Mucosa of gallbladder (tissue), 1 donor: ENCODE measurements around the gene PXYLP1. TPM values are rescaled to one million over a fixed set of nuclear protein-coding genes. Genes with fewer than 3 reads are reported as not detected.

Source experiments
- DNase-seq: peaks from one replicate; pipeline ENCODE4 v3.0.0-alpha.2; 2020; ENCODE audit warnings: low spot score
- total RNA-seq: library from RNA; stranded (reverse); gene quantifications from one replicate; pipeline ENCODE4 v1.2.1, GENCODE V29; 2021
- donor health status: DM: no; HTN: no; CAD: no.

The PXYLP1 gene
- total RNA-seq, 1 donor from 2014 or later = 14.1 TPM

- DNase-seq = no peak
Observed at GRCh38 chr3:141249041-141249440, 17.4 kb downstream of the PXYLP1 start.

DNA sequence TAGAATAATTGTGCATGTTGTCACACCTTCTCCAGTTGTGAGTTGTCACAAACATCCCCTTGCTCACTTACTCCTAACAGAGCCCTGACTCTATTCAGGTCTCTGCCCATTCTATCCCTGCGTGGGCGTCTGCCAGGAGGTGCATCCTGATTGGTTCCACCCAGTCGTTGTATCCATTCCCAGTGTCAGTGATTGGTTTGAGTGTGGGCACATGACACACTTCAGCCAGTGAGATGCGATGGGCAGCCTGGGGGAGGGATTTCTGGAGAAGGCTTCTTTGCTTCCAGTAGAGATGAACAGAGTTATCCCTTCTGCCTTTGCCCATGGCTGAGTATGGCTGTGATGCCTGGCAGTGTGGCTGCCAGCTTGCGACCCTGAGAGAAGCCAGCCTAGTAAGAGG lies 18.7 kb downstream of the PXYLP1 start:
- DNase-seq = no peak

DNA sequence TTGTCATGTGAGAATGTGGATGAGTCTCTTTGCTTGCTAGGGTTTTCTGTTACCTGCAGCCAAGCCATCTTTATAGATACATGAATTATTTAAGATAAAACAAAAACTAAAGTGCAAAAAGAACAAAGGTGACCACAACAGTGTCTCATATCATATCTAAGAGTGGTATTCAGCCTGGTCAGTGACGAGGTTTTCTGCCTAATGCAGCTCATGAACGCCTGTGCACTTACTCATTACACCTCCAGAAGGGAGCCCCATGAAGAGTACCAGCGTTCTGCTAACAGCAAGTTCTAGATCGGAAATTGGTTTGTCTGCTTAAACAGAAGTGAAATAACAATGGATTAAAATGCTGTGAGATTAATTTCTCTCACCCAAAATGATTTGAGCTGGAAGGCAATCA lies 19.2 kb downstream of the PXYLP1 start:
- no peak for DNase-seq

GRCh38 chr3:141253326-141253725 lies 21.7 kb downstream of the PXYLP1 start:
- no peak for DNase-seq

DNA sequence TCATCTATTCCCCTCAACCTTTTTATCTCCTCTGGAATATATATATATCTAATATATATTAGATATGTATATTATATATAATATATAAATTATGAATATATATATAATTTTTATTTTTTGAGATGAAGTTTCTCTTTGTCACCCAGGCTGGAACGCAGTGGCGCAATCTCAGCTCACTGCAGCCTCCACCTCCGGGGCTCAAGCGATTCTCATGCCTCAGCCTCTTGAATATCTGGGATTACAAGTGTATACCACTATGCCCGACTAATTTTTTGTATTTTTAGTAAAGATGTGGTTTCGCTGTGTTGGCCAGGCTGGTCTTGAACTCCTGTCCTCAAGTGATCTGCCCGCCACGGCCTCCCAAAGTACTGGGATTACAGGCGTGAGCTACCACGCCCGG lies 22.2 kb downstream of the PXYLP1 start:
- DNase-seq = no peak

DNA sequence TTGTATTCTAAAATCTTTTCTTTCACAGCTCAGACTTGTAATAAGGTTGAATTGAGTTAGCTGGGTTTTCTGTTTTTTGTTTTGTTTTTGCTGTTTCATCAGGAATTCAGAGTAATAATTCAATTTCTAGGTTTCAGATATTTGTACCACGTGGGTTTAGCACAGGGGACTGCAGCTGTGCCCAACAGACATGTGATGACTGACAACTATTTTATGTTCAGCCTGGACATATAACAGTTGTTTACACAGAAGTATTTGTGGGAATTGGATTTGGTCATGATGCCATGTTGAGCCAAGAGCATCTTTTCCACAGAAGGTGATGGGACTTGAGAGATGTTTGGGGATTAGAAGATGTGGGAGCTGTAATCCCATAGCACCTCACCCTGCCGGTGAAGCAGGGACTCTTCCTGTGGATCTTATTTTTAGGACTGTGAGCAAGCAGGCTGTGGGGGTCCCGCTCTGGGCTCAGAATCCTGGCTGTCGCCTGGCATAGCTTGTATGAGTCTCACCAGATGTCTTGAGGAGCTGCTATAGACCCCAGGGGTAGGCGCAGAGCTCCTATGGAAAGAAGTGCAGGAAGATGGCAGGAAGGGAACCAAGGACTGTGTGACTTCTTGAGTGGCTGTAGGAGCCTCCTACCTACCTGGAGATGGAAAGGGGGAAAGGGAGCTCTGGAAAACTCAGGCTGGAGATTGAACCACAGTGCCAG lies 23.7 kb downstream of the PXYLP1 start:
- no peak for DNase-seq

GRCh38 chr3:141255846-141256261 lies 24.2 kb downstream of the PXYLP1 start:
- DNase-seq = no peak

GRCh38 chr3:141256820-141257219 lies 25.2 kb downstream of the PXYLP1 start:
- no peak for DNase-seq

GRCh38 chr3:141257961-141258360 lies 26.3 kb downstream of the PXYLP1 start:
- DNase-seq = no peak

DNA sequence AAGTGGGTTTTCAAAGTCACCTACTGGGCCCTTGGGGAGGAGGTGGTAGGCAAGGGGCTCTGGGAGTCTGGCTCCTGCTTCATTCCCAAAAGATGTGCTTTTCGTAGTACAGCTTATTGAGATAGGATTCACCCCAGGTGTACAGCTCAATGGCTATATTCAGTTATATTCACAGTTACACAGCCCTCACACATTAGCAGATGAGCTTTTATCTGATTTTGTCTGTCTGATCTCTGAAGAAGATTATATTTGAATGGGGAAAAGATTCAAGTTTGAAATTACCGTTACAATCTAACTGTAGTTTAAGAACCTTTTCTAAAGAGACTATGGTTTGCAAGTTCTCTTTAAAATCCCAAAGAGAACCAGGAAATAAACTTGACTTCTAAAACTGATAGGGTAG lies 27.3 kb downstream of the PXYLP1 start:
- no peak for DNase-seq

GRCh38 chr3:141259821-141260629 lies 28.4 kb downstream of the PXYLP1 start:
- DNase-seq = no peak

- no peak for DNase-seq
Observed at GRCh38 chr3:141260630-141260927, 29.0 kb downstream of the PXYLP1 start.

- DNase-seq = no peak
Observed at GRCh38 chr3:141261472-141262307, 30.1 kb downstream of the PXYLP1 start.

DNA sequence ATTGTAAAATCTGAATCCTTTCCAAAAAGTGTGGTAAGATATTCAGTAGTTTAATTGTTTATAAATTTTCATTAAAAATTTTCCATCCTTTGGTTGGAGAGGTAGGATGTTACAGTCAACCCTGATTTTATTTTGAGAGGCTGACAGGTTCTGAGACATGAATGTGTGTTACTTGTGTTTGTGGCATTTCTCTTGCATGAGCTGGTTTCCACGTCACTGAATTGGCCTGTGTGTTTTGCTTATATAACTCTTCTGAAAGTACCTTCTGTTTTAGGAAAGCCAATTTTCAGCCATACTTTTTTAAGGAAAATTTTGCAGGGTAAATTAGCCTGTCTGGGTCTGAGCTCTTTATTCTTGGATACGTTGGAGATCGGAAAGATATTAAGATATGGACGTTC lies 30.7 kb downstream of the PXYLP1 start:
- DNase-seq = no peak

- no peak for DNase-seq
Observed at GRCh38 chr3:141266186-141266585, 34.6 kb downstream of the PXYLP1 start.

DNA sequence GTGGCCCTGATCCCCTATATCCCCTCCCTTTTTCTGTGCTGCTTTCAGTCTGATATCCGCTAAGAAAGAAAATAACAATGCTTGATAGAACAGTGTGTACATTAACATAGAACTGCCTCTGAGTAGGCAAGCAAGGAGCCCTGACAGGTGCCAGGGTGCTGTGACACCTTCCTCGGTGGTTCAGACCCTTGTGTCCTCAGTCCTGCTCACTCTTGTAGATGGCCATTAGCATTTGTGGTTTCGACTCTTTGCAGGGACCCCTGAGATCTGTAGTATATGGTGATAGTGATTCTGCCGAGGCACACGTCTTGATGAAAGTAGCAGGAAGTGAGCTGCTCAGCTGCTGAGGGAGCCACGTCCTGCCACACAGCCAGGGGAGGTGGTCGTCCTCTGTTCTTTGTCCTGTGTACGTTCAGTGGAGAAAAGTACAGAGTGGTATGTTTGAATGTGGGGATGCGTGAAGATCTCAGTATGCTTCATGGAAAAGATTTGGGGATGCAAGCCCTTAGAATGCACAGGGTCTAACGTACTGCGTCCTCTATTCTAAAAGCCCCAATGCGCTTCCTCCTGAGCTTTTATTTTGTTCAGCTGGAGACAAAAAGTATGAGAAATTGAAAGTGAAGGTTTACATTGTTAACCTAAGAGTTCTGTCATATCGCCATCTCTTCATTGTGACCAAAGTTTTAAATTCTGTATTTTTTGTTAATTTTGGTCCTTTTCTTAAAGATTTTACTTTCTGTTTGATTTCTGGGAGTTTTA lies 35.4 kb downstream of the PXYLP1 start:
- DNase-seq = no peak

GRCh38 chr3:141267629-141268028 lies 36.0 kb downstream of the PXYLP1 start:
- no peak for DNase-seq

GRCh38 chr3:141268306-141268705 lies 36.7 kb downstream of the PXYLP1 start:
- no peak for DNase-seq

DNA sequence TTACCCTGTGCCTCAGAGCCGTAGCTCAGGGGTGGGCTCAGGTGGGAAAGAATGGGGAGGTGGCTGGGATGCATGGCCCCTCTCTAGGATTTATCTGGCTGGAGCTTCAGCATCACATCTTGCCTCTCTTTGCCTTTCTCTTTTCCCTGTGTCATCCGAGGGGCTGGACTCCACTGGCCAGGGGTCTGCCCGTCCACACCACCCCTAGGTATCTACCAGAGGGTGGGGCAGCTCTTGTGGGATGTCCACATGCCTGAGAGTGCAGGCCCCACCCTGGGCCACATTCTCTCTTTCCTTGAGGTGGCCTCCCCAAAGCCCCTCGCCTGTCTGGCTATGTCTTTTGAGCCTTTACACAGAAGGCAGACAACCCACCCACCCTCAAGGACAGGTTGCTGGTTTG lies 37.2 kb downstream of the PXYLP1 start:
- DNase-seq = no peak

DNA sequence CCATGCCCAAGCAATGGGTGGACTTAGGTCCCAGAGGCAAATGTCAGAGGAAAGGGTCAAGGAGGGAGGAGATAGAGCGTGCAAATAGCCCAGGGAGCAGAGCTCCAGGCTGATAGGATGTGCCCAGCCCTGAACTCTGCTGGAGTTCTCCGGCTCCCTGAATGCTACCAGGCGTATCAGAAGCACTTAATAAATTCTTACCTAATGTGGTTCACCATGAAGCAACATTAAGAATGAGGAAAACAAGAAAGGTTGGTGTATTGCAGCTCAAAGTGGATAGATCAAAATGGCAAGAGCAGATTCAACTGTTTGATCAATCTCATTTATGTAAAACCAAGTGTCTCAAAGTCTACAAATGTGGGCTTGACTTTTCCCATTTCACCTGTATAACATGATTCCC lies 38.3 kb downstream of the PXYLP1 start:
- no peak for DNase-seq

GRCh38 chr3:141271279-141272030 lies 39.8 kb downstream of the PXYLP1 start:
- DNase-seq = no peak
